ENCODE data around the gene ATP5F1D.

Gene ATP5F1D

DNA sequence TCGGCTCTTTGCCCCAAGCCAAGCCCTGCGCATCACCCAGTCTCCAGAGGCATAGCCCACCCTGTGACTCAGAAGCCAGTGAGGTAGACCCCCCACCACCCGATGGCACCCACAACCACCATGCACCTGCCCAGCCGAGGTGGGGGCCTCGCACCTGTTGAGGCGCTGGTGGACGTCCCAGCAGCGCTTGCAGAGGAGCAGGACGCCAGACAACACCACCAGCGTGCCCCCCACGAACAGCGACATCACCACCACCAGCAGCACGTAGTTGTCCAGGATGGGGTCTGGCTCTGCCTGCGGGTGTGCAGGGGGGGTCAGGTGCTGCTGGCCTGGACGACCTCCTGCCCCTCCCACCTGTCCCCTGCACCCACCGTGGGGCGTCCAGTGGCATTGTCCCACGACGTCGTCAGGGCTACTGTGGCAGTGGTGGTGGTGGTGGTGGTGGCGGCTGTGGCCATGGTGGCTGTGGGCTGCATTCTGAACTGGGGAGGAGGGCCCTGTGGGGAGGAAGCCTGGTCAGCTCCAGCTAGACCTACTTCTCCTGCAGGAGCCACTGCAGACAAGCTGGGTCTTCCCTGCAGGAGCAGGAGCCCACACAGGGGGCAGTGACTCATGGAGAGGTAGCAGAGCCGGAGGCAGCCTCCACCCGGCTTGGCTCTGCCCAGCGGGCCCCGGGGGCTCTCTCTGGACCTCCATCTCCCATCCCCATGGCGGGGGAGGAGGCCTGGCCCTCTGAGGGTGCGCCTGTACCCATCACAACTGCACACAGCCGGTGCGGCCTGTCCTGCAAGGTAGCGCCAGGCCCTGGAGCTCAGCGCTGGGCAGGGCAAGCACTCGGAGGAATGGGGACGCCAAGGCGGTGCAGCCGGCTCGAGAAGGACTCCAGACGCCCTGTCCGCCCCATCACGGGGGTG lies 5.7 kb upstream of the ATP5F1D start:
- DNase-seq (ENCODE audit: low read depth in 1 of 2, low spot score in 1 of 2), result no peak
- TF ChIP-seq POLR2AphosphoS5 (IDR thresholded peaks at IDR 0.05; ENCODE audit: low read depth), result no peak
- TF ChIP-seq SPI1 (IDR thresholded peaks at IDR 0.05; ENCODE audit: borderline replicate concordance, low read depth), result no peak
- Histone ChIP-seq H3K4me3 (replicated peaks; ENCODE audit: insufficient read depth, low read length) (no peak overlapping the region), H3K27ac (replicated peaks) (no peak overlapping the region), H3K27me3 (ENCODE audit: insufficient read depth, poor library complexity, severe bottlenecking) (peaks cover 21% of the 10 kb centered on the region)

DNA sequence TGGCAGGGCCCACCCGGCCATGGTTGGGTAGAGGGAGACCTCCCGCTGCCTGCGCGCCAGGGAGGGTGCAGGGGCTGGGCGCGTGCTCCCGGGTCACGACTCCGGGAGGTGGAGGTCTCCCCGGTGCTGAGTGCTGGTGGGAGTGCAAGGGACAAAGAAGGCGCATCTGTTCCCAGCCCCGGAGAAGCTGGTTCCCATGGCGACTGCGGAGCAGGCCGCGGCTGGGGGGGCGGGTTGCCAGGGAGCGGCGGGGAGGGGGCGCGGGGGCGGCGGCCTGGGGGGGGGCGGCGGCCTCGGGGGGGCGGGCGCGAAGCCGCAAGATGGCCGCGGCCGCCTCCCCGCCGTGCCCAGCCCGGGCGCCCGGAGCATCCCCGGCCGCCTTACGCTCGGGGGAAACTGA lies 5.0 kb upstream of the ATP5F1D start:
- Histone ChIP-seq H3K4me3 (replicated peaks; ENCODE audit: insufficient read depth, low read length) (peak overlapping the region; percentile 51; the same call in 1 of the 2 replicates), H3K27me3 (ENCODE audit: insufficient read depth, poor library complexity, severe bottlenecking) (peaks cover 21% of the 10 kb centered on the region), H3K27ac (replicated peaks) (no peak overlapping the region)

DNA sequence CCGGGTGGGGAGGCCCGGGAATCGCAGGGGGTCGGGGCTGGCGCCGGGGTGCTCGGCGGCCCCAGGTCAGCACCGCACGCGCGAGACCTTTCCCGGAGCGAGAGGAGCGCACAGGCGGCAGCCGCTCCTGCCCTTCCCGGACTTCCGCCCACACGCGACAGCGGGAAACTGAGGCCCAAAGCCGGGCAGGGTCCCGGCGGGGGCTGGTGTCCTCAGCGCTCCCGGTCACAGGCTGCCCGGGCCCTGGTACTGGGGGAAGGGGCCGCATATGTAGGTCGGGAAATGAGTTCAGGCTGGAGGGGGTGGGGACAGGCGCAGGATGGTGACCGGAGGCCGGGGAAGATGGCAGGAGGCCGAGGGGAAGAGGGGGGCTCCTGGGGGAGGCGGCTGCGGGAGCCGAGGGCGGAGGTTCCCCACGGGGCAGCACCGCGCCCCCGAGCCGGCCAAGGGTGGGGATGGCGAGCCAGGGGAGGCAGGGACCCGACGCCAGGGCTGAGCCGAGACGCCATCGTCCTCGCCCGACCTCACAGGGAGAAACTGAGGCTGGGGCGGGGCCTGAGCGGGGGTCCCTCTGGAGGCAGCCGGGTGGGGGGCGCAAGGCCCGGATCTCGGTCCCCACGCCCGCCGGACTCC lies 4.4 kb upstream of the ATP5F1D start:
- H3K27ac ChIP-seq (replicated peaks), result no peak overlapping the region
- no peak for TF ChIP-seq POLR2AphosphoS5 (IDR thresholded peaks at IDR 0.05; ENCODE audit: low read depth)
- H3K27me3 ChIP-seq (ENCODE audit: insufficient read depth, poor library complexity, severe bottlenecking), result peaks cover 21% of the 10 kb centered on the region
- H3K4me3 ChIP-seq (replicated peaks; ENCODE audit: insufficient read depth, low read length), result peak overlapping the region; percentile 51
- DNase-seq (ENCODE audit: low read depth in 1 of 2, low spot score in 1 of 2), result no peak

More for the DNA sequence above, 5.0 kb upstream of the ATP5F1D start:
- TF ChIP-seq CTCF (IDR thresholded peaks at IDR 0.05; ENCODE audit: insufficient read depth, low read length), result no peak
- no peak for TF ChIP-seq REST (IDR thresholded peaks at IDR 0.05; ENCODE audit: insufficient replicate concordance, low read depth)
- TF ChIP-seq SPI1 (IDR thresholded peaks at IDR 0.05; ENCODE audit: borderline replicate concordance, low read depth), result no peak
- TF ChIP-seq POLR2AphosphoS5 (IDR thresholded peaks at IDR 0.05; ENCODE audit: low read depth), result no peak
- TF ChIP-seq GABPA (IDR thresholded peaks at IDR 0.05; ENCODE audit: low read depth), result no peak
- DNase-seq (ENCODE audit: low read depth in 1 of 2, low spot score in 1 of 2), result no peak

DNA sequence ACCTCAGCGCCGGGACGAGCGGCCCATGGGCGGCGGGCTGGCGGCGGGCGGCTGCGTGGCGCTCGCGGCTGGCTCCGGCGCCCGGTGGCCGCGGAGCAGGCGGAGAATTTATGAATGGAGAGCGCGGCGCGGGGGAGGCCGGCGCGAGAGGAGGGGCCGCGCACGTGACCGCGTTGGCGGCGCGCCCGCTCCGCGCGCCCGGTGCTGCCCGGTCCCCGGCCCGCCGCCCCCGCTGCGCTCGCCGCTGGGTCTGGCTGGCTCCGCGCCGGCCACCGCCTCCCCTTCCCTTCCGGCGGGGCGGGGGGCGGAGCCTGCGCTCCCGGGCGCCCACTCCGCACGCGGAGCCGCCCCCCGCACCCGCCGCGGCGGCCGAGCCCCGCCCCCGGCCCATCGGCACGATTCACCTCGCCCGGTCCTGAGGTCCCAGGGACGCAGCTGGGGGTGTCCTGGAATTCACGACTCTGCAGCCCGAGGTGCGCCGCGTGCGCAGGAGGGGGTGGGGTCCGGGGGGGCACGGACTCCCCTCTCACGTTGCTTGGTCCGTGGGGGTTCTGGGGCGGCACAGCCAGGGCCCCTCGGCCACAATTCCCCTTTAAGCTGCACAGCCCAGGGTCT lies 3.7 kb upstream of the ATP5F1D start, which contains the start of gene CBARP:
Gene CBARP (minus strand): TSS at position 252 of the 615 bp plus-strand sequence. CDS start 1,905 bp downstream, outside the sequence.
- no peak for DNase-seq (ENCODE audit: low read depth in 1 of 2, low spot score in 1 of 2)
- Histone ChIP-seq H3K27me3 (ENCODE audit: insufficient read depth, poor library complexity, severe bottlenecking) (peaks cover 21% of the 10 kb centered on the region), H3K4me3 (replicated peaks; ENCODE audit: insufficient read depth, low read length) (peak within 1 kb of the TSS; percentile 51), H3K27ac (replicated peaks) (no peak within 1 kb of the TSS)
- TF ChIP-seq POLR2AphosphoS5 (IDR thresholded peaks at IDR 0.05; ENCODE audit: low read depth) (no peak), CTCF (IDR thresholded peaks at IDR 0.05; ENCODE audit: insufficient read depth, low read length) (no peak), REST (IDR thresholded peaks at IDR 0.05; ENCODE audit: insufficient replicate concordance, low read depth) (no peak), GABPA (IDR thresholded peaks at IDR 0.05; ENCODE audit: low read depth) (no peak)

Measured in HL-60 (cell line).